Measurements from ENCODE around the gene COL18A1.

DNA sequence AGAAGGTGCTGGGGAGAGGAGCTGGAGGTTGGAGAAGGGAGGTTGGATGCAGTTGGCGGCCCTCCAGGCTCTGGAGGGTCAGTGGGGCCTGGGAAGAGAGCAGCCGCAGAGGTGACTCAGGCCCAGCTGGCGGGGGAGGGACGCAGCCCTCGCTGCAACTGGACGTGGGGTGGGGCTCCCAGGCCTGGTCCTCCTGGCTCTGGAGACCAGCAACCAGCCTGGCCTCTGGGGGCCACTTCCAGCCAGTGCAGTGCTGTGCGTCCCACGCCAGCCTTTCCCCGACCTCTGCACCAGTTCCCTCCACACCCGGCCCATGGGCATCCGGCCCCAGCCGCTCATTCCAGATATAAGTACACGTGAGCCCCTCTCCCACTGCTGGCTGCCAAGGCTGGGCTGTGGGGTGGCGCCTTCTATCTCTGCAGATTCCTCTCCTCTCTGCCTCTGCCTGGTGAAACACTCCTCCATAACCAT, 38.0 kb upstream of the COL18A1 start:
- TF ChIP-seq, protein P1, sequence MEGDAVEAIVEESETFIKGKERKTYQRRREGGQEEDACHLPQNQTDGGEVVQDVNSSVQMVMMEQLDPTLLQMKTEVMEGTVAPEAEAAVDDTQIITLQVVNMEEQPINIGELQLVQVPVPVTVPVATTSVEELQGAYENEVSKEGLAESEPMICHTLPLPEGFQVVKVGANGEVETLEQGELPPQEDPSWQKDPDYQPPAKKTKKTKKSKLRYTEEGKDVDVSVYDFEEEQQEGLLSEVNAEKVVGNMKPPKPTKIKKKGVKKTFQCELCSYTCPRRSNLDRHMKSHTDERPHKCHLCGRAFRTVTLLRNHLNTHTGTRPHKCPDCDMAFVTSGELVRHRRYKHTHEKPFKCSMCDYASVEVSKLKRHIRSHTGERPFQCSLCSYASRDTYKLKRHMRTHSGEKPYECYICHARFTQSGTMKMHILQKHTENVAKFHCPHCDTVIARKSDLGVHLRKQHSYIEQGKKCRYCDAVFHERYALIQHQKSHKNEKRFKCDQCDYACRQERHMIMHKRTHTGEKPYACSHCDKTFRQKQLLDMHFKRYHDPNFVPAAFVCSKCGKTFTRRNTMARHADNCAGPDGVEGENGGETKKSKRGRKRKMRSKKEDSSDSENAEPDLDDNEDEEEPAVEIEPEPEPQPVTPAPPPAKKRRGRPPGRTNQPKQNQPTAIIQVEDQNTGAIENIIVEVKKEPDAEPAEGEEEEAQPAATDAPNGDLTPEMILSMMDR (IDR thresholded peaks at IDR 0.05) = no peak
- no peak for TF ChIP-seq POLR2A (IDR thresholded peaks at IDR 0.05)
